ENCODE measurements around the gene BUB1. TPM values are rescaled to one million over a fixed set of nuclear protein-coding genes. Genes with fewer than 3 reads are reported as not detected.
"Not testable (repeated sequence)": the region's sequence is repeated elsewhere in the genome, so short reads cannot be mapped to it uniquely, and the experiment has no call there.

BUB1 gene
- total RNA-seq, 1 donor = 6.2 TPM

DNA sequence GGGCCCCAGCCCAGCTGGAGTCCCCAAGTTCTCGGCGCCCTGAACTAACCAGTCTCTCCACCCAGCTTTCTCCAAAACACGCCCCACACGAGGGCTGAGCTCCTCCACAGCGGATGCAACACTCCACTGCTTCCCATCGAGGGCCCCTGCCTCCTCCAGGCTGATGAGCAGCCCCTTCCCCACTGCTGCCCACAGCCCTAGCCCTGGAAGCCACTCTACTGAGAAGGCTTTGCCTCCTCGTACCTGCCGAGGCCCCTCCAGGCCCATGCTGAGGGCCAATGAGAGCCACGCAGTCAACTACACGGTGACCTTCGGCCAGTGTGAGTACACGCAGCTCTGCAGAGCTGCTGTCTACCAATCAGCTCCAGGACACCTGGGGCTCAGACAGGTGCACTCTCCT lies 72.8 kb downstream of the BUB1 start:
- DNase-seq (ENCODE audit: low read depth in 2 of 3, low spot score in 2 of 3) = not testable (repeated sequence)

DNA sequence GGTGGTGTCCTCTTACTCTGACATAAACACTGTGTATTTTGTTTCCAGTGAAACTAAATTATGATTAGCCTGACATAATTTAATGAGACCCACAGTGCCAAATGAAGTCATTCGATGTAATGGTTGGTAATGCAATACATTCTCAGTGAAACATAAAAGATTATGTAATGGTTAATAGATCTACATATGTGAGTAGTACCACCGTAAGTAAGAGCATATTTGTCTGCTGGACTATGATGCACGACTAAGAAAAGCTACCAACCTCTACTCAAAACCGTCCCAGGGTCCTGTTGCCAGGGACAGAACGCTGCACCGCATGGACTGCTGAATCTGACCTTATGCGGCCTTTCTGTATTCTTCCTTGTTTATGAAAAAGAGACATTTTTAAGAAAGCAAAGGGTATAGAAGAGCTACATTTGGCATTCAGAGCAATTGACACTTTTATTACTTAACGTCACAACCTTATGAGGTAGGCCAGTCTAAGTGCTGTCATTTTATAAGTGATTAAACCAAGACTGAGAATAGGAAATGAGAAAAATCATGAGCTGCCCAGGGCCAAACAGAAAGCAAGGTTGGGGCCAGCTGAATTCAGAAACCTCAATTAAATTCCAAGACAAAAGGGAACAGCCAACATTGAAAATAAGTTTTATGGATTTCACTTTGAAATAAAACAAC lies 73.8 kb downstream of the BUB1 start:
- DNase-seq (ENCODE audit: low read depth in 2 of 3, low spot score in 2 of 3) = not testable (repeated sequence)

DNA sequence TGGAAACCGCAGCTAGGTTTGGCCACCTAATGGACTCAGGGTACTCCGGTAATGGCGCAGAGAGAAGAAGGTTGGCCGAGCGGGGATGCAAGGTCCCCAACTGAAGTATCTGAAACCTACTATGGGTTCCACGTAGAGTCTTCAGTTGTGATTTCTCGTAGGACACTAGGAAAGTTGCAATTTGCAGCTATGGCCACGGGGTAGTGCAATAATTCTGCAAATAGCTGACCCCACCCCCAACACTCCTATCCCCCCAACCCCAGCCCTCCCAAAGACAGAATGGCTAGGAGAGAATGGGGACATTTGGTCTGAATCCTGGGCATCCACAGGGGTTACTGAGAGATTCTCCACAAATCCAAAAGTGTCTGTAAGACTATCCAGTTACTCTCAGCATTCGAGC lies 75.7 kb downstream of the BUB1 start:
- DNase-seq (ENCODE audit: low read depth in 2 of 3, low spot score in 2 of 3) = not testable (repeated sequence)

DNA sequence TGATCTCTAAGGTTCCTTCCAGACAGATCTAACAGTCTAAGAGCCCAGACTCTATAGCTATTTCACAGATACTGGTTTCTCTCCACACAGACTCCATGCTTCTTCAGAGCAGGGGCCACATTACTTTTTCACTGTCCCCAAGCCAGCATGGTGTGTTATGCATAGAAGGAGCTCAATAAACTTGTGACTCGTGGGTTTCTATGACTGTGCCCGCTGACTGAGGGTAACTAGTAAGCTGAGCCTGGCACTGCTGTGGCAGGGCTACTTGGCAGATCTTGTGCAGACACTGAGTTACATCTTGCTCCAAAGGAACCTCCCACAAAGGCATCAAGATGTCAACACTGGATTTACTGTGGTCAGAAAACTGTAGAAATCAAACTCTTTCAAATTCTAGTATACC lies 85.9 kb downstream of the BUB1 start:
- not testable (repeated sequence) for DNase-seq (ENCODE audit: low read depth in 2 of 3, low spot score in 2 of 3)

DNA sequence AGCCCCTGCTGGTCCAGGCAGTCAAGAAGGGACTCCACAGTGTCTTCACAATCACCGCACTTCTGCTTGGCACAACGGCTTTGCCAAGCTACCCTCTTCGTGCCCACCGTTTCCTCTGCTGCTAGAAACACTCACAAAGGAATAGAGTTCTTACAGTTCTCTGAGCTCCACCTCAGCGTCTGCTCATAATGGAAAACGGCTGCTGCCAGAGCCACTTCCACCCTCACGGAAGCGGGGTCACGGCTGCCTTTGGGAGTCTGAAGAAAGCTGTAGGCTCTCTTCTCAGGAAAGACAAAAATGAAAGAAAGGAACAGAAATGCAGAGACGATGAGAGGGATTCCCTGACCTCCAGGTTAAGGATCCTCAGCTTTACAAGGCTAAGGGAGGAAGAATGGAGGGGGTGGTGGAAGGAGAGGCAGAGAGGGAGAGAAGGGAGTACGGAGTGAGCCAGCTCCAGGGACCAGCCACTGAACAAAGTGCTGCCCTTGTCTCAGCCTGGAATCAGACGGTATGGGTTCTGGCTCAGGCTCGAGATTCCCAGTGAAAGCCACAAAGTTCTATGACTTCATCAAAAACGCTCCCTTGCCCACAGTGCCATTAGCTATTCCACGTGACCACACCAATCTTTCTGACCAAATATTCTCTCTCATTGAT lies 88.1 kb downstream of the BUB1 start:
- not testable (repeated sequence) for DNase-seq (ENCODE audit: low read depth in 2 of 3, low spot score in 2 of 3)

DNA sequence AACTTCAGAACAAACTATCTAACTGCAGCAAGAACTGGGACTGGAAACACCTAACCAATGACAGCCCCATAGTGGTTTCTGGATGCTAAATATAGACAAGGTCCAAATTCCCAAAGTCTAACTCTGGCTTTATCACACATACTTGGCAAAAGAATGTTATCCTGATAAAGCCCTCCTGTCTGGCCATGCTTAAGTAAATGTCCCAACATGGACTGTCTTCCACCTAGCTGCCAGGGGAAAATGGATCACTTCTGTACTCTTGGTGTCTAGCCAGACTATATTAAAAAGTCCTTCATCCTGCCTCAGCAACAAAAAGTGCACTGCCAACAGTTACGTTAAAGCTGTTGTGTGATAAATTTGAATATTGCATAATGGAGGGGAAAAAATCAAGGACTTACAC lies 89.3 kb downstream of the BUB1 start:
- not testable (repeated sequence) for DNase-seq (ENCODE audit: low read depth in 2 of 3, low spot score in 2 of 3)

Other genes with a start within 250 kb of the BUB1 start
- gene LIMS4, start 205.2 kb downstream of the BUB1 start, total RNA-seq = 0.54 TPM
- gene RGPD6, start 100.8 kb downstream of the BUB1 start, total RNA-seq = 18.0 TPM
- gene ACOXL, start 54.5 kb upstream of the BUB1 start, total RNA-seq = under 0.01 TPM